IPS-NIHi11 (cell line): ENCODE results near the gene ABCC1.
"Not testable (repeated sequence)": the region's sequence is repeated elsewhere in the genome, so short reads cannot be mapped to it uniquely, and the experiment has no call there.

Experiments used
- DNase-seq: peaks from one replicate; pipeline ENCODE4 v3.0.0; 2012; ENCODE audit warnings: mixed read lengths, low spot score

ABCC1 gene

GRCh38 chr16:16159662-16160061 is 210.2 kb downstream of the ABCC1 start:
- no peak for DNase-seq

GRCh38 chr16:16161319-16161718 is 211.9 kb downstream of the ABCC1 start:
- no peak for DNase-seq

- DNase-seq: not testable (repeated sequence)
These were observed 212.4 kb downstream of the ABCC1 start for GRCh38 chr16:16161840-16162239.

GRCh38 chr16:16162591-16162990 is 213.2 kb downstream of the ABCC1 start:
- DNase-seq: no peak

- DNase-seq: no peak
These were observed 213.7 kb downstream of the ABCC1 start for GRCh38 chr16:16163109-16163508.

- DNase-seq: no peak
These were observed 214.2 kb downstream of the ABCC1 start for GRCh38 chr16:16163571-16163970.

- no peak for DNase-seq
These were observed 214.8 kb downstream of the ABCC1 start for GRCh38 chr16:16164243-16164642.

GRCh38 chr16:16166085-16166484 is 216.7 kb downstream of the ABCC1 start:
- DNase-seq: no peak

- no peak for DNase-seq
These were observed 217.5 kb downstream of the ABCC1 start for GRCh38 chr16:16166949-16167348.

- no peak for DNase-seq
These were observed 218.5 kb downstream of the ABCC1 start for GRCh38 chr16:16167927-16168326.

GRCh38 chr16:16168431-16168830 is 219.0 kb downstream of the ABCC1 start:
- DNase-seq: no peak

GRCh38 chr16:16169615-16170014 is 220.2 kb downstream of the ABCC1 start:
- no peak for DNase-seq

GRCh38 chr16:16171332-16171919 is 222.0 kb downstream of the ABCC1 start:
- no peak for DNase-seq

- no peak for DNase-seq
These were observed 223.6 kb downstream of the ABCC1 start for GRCh38 chr16:16172991-16173390.

GRCh38 chr16:16175296-16175695 is 225.9 kb downstream of the ABCC1 start:
- no peak for DNase-seq

- DNase-seq: no peak
These were observed 226.9 kb downstream of the ABCC1 start for GRCh38 chr16:16176328-16176727.

- no peak for DNase-seq
These were observed 229.2 kb downstream of the ABCC1 start for GRCh38 chr16:16178455-16179162.

GRCh38 chr16:16181748-16182147 is 232.3 kb downstream of the ABCC1 start:
- not testable (repeated sequence) for DNase-seq

GRCh38 chr16:16182918-16183317 is 233.5 kb downstream of the ABCC1 start:
- no peak for DNase-seq

GRCh38 chr16:16183562-16183961 is 234.1 kb downstream of the ABCC1 start:
- peak; percentile 55 for DNase-seq

- DNase-seq: no peak
These were observed 235.2 kb downstream of the ABCC1 start for GRCh38 chr16:16184594-16184993.

- DNase-seq: no peak
These were observed 235.7 kb downstream of the ABCC1 start for GRCh38 chr16:16185095-16185494.

- DNase-seq: no peak
These were observed 237.4 kb downstream of the ABCC1 start for GRCh38 chr16:16186820-16187219.

GRCh38 chr16:16188827-16189226 is 239.4 kb downstream of the ABCC1 start:
- DNase-seq: no peak
